ENCODE measurements around the gene PCDHGC5. TPM values are rescaled to one million over a fixed set of nuclear protein-coding genes. Genes with fewer than 3 reads are reported as not detected.

PCDHGC5 gene
- total and polyA plus RNA-seq, 2 experiments from 2014 or later, result 0.16 to 1.5 TPM

DNA sequence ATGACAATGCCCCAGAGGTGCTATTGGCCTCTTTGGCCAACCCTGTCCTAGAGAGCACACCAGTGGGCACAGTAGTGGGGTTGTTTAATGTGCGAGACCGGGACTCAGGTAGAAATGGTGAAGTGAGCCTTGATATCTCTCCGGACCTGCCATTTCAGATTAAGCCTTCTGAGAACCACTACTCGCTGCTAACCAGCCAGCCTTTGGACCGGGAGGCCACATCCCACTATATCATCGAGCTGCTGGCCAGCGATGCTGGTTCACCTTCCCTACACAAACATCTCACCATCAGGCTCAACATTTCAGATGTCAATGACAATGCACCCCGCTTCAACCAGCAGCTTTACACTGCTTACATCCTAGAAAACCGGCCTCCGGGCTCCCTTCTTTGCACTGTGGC lies 1.4 kb downstream of the PCDHGC5 start:
- no peak overlapping the region for H3K27ac Mint-ChIP-seq
- H3F3A ChIP-seq (replicated peaks; ENCODE audit: low read depth), result 0 out of 2 replicates have a peak, but pooled peaks cover 7% of the 10 kb centered on the region
- H3K27me3 ChIP-seq (ENCODE audit: insufficient read depth), result peaks cover 78% of the 10 kb centered on the region
- H3K27ac ChIP-seq (ENCODE audit: low read depth), result no peak overlapping the region
- H3K36me3 ChIP-seq (ENCODE audit: insufficient read depth), result no peaks in the 10 kb centered on the region
- ATAC-seq, result no peak
- H2AFZ ChIP-seq, result no peak overlapping the region
- DNase-seq (ENCODE audit: low spot score), result no peak
- H3K9me2 ChIP-seq (ENCODE audit: insufficient read depth), result no peaks in the 10 kb centered on the region
- peaks cover 32% of the 10 kb centered on the region for H3K4me1 ChIP-seq (ENCODE audit: insufficient read depth)
- no peaks in the 10 kb centered on the region for H3K9me3 Mint-ChIP-seq
- TF ChIP-seq, protein P1, sequence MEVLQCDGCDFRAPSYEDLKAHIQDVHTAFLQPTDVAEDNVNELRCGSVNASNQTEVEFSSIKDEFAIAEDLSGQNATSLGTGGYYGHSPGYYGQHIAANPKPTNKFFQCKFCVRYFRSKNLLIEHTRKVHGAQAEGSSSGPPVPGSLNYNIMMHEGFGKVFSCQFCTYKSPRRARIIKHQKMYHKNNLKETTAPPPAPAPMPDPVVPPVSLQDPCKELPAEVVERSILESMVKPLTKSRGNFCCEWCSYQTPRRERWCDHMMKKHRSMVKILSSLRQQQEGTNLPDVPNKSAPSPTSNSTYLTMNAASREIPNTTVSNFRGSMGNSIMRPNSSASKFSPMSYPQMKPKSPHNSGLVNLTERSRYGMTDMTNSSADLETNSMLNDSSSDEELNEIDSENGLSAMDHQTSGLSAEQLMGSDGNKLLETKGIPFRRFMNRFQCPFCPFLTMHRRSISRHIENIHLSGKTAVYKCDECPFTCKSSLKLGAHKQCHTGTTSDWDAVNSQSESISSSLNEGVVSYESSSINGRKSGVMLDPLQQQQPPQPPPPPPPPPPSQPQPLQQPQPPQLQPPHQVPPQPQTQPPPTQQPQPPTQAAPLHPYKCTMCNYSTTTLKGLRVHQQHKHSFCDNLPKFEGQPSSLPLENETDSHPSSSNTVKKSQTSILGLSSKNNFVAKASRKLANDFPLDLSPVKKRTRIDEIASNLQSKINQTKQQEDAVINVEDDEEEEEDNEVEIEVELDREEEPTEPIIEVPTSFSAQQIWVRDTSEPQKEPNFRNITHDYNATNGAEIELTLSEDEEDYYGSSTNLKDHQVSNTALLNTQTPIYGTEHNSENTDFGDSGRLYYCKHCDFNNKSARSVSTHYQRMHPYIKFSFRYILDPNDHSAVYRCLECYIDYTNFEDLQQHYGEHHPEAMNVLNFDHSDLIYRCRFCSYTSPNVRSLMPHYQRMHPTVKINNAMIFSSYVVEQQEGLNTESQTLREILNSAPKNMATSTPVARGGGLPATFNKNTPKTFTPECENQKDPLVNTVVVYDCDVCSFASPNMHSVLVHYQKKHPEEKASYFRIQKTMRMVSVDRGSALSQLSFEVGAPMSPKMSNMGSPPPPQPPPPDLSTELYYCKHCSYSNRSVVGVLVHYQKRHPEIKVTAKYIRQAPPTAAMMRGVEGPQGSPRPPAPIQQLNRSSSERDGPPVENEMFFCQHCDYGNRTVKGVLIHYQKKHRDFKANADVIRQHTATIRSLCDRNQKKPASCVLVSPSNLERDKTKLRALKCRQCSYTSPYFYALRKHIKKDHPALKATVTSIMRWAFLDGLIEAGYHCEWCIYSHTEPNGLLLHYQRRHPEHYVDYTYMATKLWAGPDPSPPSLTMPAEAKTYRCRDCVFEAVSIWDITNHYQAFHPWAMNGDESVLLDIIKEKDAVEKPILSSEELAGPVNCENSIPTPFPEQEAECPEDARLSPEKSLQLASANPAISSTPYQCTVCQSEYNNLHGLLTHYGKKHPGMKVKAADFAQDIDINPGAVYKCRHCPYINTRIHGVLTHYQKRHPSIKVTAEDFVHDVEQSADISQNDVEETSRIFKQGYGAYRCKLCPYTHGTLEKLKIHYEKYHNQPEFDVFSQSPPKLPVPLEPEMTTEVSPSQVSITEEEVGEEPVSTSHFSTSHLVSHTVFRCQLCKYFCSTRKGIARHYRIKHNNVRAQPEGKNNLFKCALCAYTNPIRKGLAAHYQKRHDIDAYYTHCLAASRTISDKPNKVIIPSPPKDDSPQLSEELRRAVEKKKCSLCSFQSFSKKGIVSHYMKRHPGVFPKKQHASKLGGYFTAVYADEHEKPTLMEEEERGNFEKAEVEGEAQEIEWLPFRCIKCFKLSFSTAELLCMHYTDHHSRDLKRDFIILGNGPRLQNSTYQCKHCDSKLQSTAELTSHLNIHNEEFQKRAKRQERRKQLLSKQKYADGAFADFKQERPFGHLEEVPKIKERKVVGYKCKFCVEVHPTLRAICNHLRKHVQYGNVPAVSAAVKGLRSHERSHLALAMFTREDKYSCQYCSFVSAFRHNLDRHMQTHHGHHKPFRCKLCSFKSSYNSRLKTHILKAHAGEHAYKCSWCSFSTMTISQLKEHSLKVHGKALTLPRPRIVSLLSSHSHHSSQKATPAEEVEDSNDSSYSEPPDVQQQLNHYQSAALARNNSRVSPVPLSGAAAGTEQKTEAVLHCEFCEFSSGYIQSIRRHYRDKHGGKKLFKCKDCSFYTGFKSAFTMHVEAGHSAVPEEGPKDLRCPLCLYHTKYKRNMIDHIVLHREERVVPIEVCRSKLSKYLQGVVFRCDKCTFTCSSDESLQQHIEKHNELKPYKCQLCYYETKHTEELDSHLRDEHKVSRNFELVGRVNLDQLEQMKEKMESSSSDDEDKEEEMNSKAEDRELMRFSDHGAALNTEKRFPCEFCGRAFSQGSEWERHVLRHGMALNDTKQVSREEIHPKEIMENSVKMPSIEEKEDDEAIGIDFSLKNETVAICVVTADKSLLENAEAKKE (CRISPR knock-in tag; IDR thresholded peaks at IDR 0.05), result no peak
- TF ChIP-seq, protein P2, sequence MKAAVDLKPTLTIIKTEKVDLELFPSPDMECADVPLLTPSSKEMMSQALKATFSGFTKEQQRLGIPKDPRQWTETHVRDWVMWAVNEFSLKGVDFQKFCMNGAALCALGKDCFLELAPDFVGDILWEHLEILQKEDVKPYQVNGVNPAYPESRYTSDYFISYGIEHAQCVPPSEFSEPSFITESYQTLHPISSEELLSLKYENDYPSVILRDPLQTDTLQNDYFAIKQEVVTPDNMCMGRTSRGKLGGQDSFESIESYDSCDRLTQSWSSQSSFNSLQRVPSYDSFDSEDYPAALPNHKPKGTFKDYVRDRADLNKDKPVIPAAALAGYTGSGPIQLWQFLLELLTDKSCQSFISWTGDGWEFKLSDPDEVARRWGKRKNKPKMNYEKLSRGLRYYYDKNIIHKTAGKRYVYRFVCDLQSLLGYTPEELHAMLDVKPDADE (IDR thresholded peaks at IDR 0.05), result no peak
- TF ChIP-seq ZNF331 (CRISPR knock-in tag; IDR thresholded peaks at IDR 0.05; ENCODE audit: low read depth) (no peak), EZH2 (IDR thresholded peaks at IDR 0.05; ENCODE audit: low read depth, unreplicated experiment) (no peak), JUNB (IDR thresholded peaks at IDR 0.05; ENCODE audit: unreplicated experiment) (no peak), EZH2phosphoT487 (IDR thresholded peaks at IDR 0.05; ENCODE audit: unreplicated experiment) (no peak), STAT1 (IDR thresholded peaks at IDR 0.05; ENCODE audit: unreplicated experiment) (no peak), CREB1 (CRISPR knock-in tag; IDR thresholded peaks at IDR 0.05; ENCODE audit: low read depth) (no peak), POLR2AphosphoS5 (IDR thresholded peaks at IDR 0.05; ENCODE audit: low read depth) (no peak), ZNF114 (CRISPR knock-in tag; IDR thresholded peaks at IDR 0.05) (no peak)
- TF ChIP-seq, protein P3, sequence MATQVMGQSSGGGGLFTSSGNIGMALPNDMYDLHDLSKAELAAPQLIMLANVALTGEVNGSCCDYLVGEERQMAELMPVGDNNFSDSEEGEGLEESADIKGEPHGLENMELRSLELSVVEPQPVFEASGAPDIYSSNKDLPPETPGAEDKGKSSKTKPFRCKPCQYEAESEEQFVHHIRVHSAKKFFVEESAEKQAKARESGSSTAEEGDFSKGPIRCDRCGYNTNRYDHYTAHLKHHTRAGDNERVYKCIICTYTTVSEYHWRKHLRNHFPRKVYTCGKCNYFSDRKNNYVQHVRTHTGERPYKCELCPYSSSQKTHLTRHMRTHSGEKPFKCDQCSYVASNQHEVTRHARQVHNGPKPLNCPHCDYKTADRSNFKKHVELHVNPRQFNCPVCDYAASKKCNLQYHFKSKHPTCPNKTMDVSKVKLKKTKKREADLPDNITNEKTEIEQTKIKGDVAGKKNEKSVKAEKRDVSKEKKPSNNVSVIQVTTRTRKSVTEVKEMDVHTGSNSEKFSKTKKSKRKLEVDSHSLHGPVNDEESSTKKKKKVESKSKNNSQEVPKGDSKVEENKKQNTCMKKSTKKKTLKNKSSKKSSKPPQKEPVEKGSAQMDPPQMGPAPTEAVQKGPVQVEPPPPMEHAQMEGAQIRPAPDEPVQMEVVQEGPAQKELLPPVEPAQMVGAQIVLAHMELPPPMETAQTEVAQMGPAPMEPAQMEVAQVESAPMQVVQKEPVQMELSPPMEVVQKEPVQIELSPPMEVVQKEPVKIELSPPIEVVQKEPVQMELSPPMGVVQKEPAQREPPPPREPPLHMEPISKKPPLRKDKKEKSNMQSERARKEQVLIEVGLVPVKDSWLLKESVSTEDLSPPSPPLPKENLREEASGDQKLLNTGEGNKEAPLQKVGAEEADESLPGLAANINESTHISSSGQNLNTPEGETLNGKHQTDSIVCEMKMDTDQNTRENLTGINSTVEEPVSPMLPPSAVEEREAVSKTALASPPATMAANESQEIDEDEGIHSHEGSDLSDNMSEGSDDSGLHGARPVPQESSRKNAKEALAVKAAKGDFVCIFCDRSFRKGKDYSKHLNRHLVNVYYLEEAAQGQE (IDR thresholded peaks at IDR 0.05; ENCODE audit: unreplicated experiment), result no peak
- TF ChIP-seq, protein P4, sequence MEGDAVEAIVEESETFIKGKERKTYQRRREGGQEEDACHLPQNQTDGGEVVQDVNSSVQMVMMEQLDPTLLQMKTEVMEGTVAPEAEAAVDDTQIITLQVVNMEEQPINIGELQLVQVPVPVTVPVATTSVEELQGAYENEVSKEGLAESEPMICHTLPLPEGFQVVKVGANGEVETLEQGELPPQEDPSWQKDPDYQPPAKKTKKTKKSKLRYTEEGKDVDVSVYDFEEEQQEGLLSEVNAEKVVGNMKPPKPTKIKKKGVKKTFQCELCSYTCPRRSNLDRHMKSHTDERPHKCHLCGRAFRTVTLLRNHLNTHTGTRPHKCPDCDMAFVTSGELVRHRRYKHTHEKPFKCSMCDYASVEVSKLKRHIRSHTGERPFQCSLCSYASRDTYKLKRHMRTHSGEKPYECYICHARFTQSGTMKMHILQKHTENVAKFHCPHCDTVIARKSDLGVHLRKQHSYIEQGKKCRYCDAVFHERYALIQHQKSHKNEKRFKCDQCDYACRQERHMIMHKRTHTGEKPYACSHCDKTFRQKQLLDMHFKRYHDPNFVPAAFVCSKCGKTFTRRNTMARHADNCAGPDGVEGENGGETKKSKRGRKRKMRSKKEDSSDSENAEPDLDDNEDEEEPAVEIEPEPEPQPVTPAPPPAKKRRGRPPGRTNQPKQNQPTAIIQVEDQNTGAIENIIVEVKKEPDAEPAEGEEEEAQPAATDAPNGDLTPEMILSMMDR (conservative IDR thresholded peaks at IDR 0.05; ENCODE audit: low read depth in 2 of 2), result no peak
- H3K36me3 Mint-ChIP-seq (ENCODE audit: low read depth), result peaks cover 17% of the 10 kb centered on the region
- peaks cover 3% of the 10 kb centered on the region; the same call in 1 of the 2 replicates for H4K20me1 ChIP-seq (replicated peaks; ENCODE audit: insufficient read depth)
- no peaks in the 10 kb centered on the region for H3K79me2 ChIP-seq (replicated peaks; ENCODE audit: insufficient read depth)
- H3K27me3 Mint-ChIP-seq (ENCODE audit: insufficient read depth, low read depth, poor library complexity), result peaks cover 64% of the 10 kb centered on the region
- H3K4me3 ChIP-seq, result no peak overlapping the region
- peaks cover 47% of the 10 kb centered on the region for H3K4me1 Mint-ChIP-seq
- H3K4me2 ChIP-seq, result no peak overlapping the region
- no peak overlapping the region; the same call in 2 of the 3 replicates for H3K4me3 Mint-ChIP-seq
